Measurements from ENCODE around the gene SLC7A14.

Gene SLC7A14

GRCh38 chr3:170536712-170537111 lies 49.2 kb downstream of the SLC7A14 start:
- FAIRE-seq (no peak), DNase-seq (ENCODE audit: low spot score) (no peak)

GRCh38 chr3:170534227-170534626 lies 51.6 kb downstream of the SLC7A14 start:
- DNase-seq (ENCODE audit: low spot score) = no peak
- FAIRE-seq = no peak

DNA sequence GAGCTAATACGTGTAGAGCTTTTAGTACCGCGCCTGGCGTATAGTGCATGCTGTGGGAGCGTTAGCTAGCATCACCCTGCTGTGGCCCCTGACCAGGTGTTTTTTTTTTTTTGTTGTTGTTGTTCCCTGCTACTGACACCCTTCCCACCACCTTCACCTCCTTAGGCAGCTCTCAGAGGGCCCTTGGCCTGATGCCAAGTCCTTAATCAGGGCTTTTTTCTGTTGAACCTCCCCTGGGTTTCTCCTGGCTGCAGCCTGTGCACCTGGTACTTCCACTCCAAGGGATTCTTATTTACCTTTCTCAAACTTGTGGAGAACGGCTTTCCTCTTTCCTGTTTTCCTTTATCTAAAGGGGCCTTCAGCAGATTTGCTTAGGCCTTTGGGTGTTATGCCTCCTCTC lies 53.3 kb downstream of the SLC7A14 start:
- DNase-seq (ENCODE audit: low spot score) (no peak), FAIRE-seq (no peak)

DNA sequence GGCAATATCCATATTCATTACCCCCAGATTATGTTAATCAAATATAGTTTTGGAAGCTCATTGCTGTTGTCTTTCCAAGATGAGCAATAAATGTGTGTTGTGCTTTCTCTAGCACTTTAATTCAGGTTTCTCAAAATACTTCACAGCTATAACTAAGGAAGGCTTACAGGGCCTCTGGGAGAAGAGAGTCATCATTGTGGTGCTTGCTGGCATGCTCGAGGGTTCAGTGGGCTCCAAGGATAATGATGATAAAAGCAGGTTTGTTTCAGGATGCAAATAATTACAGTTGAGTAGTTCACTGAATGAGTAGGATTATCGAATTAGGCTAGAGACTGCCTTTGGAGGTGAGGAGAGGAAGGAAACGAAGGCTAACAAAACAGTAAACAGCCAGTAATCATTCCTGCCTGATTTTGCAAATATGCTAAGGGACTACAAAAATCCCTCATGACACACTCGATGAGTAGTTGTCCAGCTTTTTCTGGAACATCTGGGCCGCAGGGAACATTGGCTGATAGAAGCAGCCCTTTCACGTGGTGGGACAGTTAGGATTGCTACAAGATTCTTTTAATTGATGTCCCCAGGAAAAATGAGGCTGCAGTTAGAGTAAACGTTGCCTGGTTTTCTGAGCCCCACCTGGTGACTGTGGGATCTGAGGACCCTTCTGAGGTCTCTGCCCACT lies 54.1 kb downstream of the SLC7A14 start:
- no peak for DNase-seq (ENCODE audit: low spot score)
- no peak for FAIRE-seq

- FAIRE-seq (no peak), DNase-seq (ENCODE audit: low spot score) (no peak)
Measured at GRCh38 chr3:170531054-170531453, 54.8 kb downstream of the SLC7A14 start.

DNA sequence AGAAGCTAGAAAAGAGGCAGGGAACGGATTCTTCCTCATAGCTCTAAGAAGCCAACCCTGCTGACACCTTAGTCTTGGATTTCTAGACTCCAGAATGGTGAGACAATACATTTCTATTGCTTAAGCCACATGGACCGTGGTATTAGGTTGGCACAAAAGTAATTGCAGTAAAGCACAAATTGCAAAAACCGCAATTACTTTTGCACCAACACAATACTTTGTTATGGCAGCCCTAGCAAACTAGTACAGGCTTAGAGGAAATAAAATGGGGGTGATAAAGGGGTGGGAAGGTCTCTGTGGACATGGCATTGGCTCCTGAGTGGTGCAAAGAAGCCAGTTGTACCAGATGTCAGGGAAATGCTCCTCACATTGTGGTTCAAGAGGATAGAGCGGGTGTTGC lies 56.0 kb downstream of the SLC7A14 start:
- DNase-seq (ENCODE audit: low spot score) (no peak), FAIRE-seq (no peak)

DNA sequence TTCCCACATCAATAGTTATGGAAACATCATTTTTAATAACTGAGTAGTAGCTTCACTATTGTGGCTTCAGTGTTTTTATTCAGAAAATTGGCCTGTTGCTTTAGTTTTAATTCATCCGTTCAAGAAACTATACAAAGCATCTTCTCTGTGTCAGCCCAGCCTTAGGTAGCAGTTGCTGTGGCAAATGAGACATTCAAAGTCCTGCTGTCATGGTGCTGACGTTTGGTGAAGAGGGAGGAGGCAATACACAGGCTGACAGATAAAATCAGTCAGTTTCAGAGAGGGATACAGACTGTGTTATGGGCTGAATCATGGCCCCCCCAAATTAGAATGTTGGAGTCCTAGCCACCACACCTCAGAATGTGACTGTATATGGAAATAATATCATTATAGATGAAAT lies 56.5 kb downstream of the SLC7A14 start:
- no peak for DNase-seq (ENCODE audit: low spot score)

DNA sequence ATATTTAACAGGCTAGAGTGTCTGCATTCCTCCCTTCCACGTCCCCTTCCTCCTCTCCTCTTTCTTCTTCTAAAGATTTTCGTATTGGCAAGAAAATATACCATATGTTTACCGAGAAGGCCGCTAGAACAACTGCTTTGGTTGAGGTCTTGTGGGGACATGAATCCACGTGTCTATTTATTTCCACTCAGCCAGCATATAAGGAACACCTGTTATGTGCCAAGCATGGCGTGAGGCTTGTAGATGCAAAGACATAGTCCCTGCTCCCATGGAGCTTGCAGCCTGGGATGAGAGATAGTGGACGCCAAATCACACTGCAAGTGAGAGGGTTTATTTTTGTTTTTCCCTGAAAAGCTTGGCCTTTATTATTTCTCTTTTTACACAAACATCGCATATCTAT lies 57.1 kb downstream of the SLC7A14 start:
- no peak for DNase-seq (ENCODE audit: low spot score)
- no peak for FAIRE-seq

More for the DNA sequence above, 56.5 kb downstream of the SLC7A14 start:
- no peak for FAIRE-seq

DNA sequence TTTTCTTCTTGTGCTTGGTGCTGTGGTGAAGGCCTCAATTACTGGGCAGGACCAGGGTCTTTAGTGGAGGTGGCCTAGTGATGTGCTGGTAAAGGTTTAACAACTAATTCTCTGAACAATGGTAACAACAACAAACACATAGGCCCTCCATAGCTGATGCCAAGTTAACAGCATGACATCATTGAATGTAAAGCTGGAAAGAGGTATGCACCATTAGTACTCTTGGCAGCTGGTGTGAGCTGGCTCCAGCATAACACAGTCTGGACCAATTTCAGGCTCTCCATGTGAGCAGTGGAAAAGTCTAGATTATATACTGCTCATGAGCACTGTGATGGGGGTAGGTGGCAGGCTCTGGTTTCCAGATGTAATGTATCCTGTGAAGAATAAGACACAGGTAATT lies 61.8 kb downstream of the SLC7A14 start:
- FAIRE-seq (no peak), DNase-seq (ENCODE audit: low spot score) (no peak)

GRCh38 chr3:170523248-170523647 lies 62.6 kb downstream of the SLC7A14 start:
- peak; percentile 62 for FAIRE-seq
- DNase-seq (ENCODE audit: low spot score) = no peak

- DNase-seq (ENCODE audit: low spot score) (no peak), FAIRE-seq (no peak)
Measured at GRCh38 chr3:170522201-170522600, 63.7 kb downstream of the SLC7A14 start.

- FAIRE-seq (no peak), DNase-seq (ENCODE audit: low spot score) (no peak)
Measured at GRCh38 chr3:170520996-170521395, 64.9 kb downstream of the SLC7A14 start.

DNA sequence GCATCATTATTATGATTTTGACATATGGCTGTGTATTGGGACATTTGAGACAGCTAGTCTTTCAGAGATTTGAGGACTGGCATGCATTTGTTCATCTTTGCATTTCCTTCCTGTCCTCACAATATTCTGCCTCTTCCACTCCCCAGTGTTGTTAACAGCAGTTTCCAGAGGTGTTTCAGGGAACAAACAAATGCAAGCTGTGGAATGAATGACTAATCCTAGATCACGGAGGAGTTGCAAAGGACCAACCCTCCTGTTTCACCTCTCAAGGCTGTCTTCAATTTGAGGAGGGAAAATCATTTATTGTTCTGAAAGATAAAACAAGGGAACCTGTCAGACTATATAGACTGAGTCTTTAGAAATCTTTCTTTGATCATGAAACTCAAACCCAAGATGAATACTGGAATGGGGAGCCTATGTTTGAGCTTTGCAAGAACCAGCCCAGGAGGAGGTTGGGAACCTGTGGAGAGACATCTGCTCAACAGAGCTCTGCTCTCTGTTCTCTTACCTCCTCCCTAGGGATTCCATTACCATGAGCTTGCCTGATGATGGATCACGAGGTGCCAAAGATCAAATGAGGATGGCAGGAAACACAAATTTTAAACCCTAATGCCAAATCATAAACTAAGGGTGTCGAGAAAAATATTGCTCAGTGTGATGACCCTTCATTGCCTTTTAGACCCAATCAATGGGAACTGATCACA lies 68.5 kb downstream of the SLC7A14 start:
- DNase-seq (ENCODE audit: low spot score) = no peak
- no peak for FAIRE-seq

DNA sequence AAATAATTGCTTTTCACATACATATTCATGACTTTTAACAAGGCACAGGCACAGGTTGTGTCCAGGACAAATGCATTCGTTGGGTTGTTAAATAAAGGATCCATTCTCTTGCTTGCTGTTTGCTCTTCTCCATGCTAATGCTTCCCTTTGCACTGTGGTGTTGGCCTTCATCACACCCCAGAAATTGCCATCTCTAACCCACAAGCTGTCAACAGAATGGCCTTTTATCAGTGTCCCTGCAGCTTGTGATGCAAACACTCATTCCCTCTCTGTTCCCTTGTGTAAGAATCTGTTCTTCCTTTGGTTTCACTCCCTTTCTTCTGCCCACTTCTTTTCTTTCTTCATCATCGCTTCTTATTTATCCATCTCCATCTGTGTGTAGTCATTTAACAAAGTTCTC lies 72.2 kb downstream of the SLC7A14 start:
- FAIRE-seq (no peak), DNase-seq (ENCODE audit: low spot score) (no peak)

- FAIRE-seq = no peak
- no peak for DNase-seq (ENCODE audit: low spot score)
Measured at GRCh38 chr3:170511371-170511770, 74.5 kb downstream of the SLC7A14 start.

- FAIRE-seq (no peak), DNase-seq (ENCODE audit: low spot score) (no peak)
Measured at GRCh38 chr3:170508839-170509238, 77.0 kb downstream of the SLC7A14 start.

DNA sequence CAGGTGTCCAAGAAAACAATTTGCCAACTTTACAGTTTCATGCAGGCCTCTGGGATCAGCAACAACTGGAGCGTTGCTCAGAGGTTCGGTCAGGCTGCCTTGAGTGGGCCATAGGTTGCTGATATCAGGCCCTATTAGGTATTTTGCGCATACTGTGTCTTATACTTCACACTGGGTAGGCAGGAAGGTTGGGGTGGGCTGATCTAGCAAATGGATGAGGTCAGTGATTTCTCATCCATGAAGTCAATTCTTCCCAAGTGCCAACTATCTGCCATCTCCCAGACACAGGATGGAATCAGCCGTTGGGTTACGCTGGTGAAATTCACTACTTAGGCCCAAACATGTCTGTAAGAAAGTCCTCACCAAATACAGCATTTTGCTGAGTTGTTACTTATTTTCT lies 77.6 kb downstream of the SLC7A14 start:
- FAIRE-seq (no peak), DNase-seq (ENCODE audit: low spot score) (no peak)

DNA sequence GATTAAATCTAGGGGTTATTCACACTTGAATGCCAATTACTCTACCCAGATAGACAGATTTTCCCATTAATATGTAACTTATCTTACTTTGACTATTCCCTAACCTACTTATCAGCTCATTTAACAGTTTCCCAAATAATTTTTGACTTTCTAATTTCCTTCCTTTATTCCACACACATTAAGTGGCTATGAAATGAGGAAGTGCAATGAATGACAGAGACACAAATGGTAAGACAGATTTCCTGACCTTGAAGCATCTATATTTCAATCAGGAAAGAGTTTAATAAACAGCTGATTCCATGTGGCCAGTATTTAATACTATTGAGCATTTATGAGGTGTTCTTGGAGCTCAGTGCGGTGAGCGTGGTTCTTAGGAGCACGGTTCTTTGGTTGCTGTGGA lies 78.8 kb downstream of the SLC7A14 start:
- FAIRE-seq (no peak), DNase-seq (ENCODE audit: low spot score) (no peak)

DNA sequence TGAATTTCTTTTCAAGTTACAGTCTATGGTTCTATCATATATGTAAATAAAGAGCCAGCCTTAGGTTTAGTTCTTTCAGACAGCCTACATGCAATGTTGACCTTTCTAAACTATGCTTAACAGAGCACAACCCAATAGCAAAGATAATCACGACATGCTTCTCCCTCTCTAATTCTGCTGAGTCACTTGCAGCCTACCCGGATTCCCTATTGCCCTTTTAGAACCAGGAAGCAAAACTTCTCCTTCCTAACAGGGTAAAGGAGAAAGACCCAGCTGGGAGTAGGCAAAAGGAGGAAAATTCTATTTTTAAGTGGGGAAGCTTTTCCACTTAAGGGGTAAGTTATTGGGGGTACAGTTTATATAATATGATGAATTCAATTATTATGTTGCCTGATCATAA lies 79.3 kb downstream of the SLC7A14 start:
- peak; percentile 75 for FAIRE-seq

DNA sequence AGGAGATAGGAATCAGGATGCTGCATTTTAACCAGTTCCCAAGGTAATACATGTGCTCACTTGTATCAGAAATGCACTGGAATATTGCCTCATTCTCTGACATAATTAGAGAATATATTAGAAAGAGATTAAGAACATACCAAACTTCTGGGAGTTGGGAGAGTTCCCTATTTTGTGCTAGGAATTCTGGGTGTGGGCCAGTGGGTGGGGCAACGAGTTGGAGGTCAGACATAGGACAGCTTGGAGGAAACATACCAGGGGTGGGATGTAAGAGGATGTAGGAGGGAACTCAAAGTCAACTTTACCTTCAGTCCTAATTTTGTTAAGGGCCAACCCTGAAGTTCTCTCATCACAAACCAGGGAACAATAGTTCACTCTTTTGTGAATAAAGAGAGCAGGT lies 83.6 kb downstream of the SLC7A14 start:
- FAIRE-seq = no peak
- DNase-seq (ENCODE audit: low spot score) = no peak

More for the DNA sequence above, 79.3 kb downstream of the SLC7A14 start:
- peak; percentile 53 for DNase-seq (ENCODE audit: low spot score)

- FAIRE-seq = no peak
- DNase-seq (ENCODE audit: low spot score) = no peak
Measured at GRCh38 chr3:170500995-170501394, 84.9 kb downstream of the SLC7A14 start.

DNA sequence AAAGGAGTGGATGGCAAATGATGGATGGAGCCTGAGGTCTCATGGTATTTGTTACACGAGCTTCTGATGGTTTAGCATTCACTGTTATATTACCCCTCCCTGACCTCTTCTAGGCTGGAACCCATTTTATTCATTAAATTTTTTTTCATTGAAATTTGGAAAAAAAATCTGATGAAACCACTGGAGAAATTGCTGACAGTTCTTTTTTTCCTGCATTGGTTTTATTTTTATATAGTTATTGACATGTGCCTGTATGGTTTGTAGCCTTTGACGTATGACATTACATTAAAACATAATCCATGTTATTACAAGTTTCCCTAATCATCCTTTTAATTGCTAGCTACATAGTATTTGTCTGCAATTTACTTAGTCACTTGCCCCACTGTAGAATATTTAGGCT lies 85.4 kb downstream of the SLC7A14 start:
- DNase-seq (ENCODE audit: low spot score) (no peak), FAIRE-seq (no peak)

GRCh38 chr3:170499562-170500156 lies 86.2 kb downstream of the SLC7A14 start:
- no peak for DNase-seq (ENCODE audit: low spot score)
- FAIRE-seq = no peak

Data from RCC 7860 (cell line).